SK-N-MC (cell line): ENCODE measurements around the gene OR5AK2.

ENCODE experiments used
- EZH2 ChIP-seq: fragments of 200-600 bp; sonication (generic); IDR thresholded peaks from one replicate; pipeline ENCODE4 v1.6.1; 2017; ENCODE audit warnings: antibody characterized with exemption
- FOXP2 ChIP-seq: optimal IDR thresholded peaks from 2 replicates; pipeline ENCODE3; 2011; ENCODE audit warnings: mild to moderate bottlenecking, moderate library complexity; ENCODE audit not compliant: insufficient read depth; ENCODE audit errors: extremely low read length, control extremely low read depth
- POLR2AphosphoS5 ChIP-seq: IDR thresholded peaks from 2 replicates; pipeline ENCODE4 v1.6.1; 2012; ENCODE audit warnings: mild to moderate bottlenecking, low read depth, low read length, borderline replicate concordance

DNA sequence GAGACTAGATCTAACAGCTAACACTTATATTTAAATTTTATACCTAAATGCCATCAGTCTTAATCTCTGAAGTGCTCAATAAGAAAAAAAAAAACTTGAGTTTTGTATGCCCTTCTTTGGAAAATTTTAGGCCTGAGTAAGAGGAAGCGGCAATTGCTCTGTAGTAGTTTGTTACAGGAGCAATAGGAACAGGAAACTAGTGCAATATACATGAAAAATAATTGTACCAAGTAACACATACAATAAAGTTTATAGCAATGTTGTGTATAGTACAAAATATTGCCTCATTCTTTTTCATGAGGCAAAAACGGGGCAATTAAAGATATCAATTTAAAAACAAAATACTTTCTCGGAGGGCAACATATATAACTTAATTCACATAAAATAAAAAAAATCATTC, 19.7 kb downstream of the OR5AK2 start:
- TF ChIP-seq POLR2AphosphoS5 (no peak), EZH2 (no peak), FOXP2 (no peak)
